ENCODE results near the gene TMPRSS6.

TMPRSS6 gene

DNA sequence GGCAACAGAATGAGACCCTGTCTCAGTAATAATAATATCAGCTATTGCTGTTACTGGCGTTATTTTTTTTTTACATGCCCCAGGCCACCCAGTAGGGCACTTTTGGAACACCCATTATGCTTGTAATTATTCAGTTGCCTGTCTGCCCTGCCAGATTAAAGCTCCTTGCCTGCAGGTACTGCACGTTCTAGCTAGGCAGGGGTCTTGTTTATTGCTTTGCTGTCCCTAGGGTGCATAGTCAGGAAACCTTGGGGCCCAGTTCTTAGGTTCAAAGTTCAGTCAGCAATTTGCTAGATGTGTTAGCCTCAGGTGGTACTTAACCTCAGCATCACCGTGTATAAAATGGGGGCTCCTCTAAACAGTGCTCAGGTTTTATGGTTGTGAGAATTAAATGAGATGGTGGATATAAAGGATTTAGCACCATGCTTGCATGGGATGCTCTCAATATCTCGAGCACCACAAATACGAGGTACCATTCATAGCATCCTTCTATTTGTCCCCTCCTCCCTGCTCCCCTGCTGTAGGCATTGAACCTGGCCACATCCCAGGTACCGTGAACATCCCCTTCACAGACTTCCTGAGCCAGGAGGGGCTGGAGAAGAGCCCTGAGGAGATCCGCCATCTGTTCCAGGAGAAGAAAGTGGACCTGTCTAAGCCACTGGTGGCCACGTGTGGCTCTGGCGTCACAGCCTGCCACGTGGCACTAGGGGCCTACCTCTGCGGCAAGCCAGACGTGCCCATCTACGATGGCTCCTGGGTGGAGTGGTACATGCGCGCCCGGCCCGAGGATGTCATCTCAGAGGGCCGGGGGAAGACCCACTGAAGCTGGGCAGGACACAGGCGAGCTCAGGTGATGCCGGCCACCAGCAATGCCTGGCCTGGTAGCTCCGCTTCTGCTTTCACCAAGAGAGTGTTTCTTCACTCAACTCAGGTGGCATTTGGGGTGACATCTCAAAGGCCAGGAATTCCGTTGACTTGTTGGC is 80.5 kb downstream of the TMPRSS6 start:
- TF ChIP-seq, protein P1, sequence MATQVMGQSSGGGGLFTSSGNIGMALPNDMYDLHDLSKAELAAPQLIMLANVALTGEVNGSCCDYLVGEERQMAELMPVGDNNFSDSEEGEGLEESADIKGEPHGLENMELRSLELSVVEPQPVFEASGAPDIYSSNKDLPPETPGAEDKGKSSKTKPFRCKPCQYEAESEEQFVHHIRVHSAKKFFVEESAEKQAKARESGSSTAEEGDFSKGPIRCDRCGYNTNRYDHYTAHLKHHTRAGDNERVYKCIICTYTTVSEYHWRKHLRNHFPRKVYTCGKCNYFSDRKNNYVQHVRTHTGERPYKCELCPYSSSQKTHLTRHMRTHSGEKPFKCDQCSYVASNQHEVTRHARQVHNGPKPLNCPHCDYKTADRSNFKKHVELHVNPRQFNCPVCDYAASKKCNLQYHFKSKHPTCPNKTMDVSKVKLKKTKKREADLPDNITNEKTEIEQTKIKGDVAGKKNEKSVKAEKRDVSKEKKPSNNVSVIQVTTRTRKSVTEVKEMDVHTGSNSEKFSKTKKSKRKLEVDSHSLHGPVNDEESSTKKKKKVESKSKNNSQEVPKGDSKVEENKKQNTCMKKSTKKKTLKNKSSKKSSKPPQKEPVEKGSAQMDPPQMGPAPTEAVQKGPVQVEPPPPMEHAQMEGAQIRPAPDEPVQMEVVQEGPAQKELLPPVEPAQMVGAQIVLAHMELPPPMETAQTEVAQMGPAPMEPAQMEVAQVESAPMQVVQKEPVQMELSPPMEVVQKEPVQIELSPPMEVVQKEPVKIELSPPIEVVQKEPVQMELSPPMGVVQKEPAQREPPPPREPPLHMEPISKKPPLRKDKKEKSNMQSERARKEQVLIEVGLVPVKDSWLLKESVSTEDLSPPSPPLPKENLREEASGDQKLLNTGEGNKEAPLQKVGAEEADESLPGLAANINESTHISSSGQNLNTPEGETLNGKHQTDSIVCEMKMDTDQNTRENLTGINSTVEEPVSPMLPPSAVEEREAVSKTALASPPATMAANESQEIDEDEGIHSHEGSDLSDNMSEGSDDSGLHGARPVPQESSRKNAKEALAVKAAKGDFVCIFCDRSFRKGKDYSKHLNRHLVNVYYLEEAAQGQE (IDR thresholded peaks at IDR 0.05; ENCODE audit: insufficient read depth in 1 of 2, low read depth in 2 of 2, low read length in 2 of 2) = no peak
- TF ChIP-seq TAF1 (IDR thresholded peaks at IDR 0.05; ENCODE audit: borderline replicate concordance, insufficient read depth, low read length) = no peak
- no peak for TF ChIP-seq POLR2AphosphoS5 (IDR thresholded peaks at IDR 0.05; ENCODE audit: low read depth, low read length)
- no peak for TF ChIP-seq SIN3A (IDR thresholded peaks at IDR 0.05; ENCODE audit: borderline replicate concordance, insufficient read depth, low read length)
- TF ChIP-seq FOXP2 (optimal IDR thresholded peaks at IDR 0.05; ENCODE audit: borderline replicate concordance, extremely low read depth, extremely low read length, insufficient read depth) = no peak

GRCh38 chr22:37027556-37027955 is 82.0 kb downstream of the TMPRSS6 start:
- TF ChIP-seq, protein P1 (IDR thresholded peaks at IDR 0.05; ENCODE audit: insufficient read depth in 1 of 2, low read depth in 2 of 2, low read length in 2 of 2) = no peak
- TF ChIP-seq FOXP2 (optimal IDR thresholded peaks at IDR 0.05; ENCODE audit: borderline replicate concordance, extremely low read depth, extremely low read length, insufficient read depth) (no peak), SIN3A (IDR thresholded peaks at IDR 0.05; ENCODE audit: borderline replicate concordance, insufficient read depth, low read length) (no peak), TAF1 (IDR thresholded peaks at IDR 0.05; ENCODE audit: borderline replicate concordance, insufficient read depth, low read length) (no peak), POLR2AphosphoS5 (IDR thresholded peaks at IDR 0.05; ENCODE audit: low read depth, low read length) (no peak)

- TF ChIP-seq SIN3A (IDR thresholded peaks at IDR 0.05; ENCODE audit: borderline replicate concordance, insufficient read depth, low read length) (no peak), TAF1 (IDR thresholded peaks at IDR 0.05; ENCODE audit: borderline replicate concordance, insufficient read depth, low read length) (no peak)
- TF ChIP-seq, protein P1 (IDR thresholded peaks at IDR 0.05; ENCODE audit: insufficient read depth in 1 of 2, low read depth in 2 of 2, low read length in 2 of 2) = no peak
Observed at GRCh38 chr22:37026325-37026724, 83.2 kb downstream of the TMPRSS6 start.

DNA sequence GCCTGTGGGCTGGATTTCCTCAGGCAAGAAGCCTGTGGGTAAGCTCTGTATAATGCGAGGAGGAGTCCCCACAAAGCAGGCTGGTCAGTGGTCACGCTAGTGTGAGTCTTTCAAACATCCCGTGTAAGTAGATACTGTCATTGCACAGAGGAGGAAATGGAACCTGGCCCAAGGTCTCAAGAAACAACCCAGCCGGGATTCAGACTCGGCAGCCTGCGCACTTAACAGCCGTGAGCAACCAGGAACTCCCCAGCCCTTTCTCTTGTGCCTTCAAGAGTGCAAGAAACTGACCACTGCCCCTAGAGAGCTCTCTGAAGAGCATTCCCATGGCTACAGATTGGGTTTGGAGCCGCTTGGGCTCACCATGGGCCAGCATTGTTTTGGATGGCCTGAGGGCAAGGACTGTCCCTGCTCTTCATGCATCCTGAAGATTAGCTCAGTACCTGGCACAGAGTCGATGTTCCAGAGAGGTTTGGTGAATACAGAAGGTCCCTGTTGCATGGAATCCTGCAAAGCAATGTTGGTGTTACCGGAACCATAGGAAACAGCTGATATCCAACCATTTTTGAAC is 83.9 kb downstream of the TMPRSS6 start:
- TF ChIP-seq TAF1 (IDR thresholded peaks at IDR 0.05; ENCODE audit: borderline replicate concordance, insufficient read depth, low read length) (no peak), POLR2AphosphoS5 (IDR thresholded peaks at IDR 0.05; ENCODE audit: low read depth, low read length) (no peak), FOXP2 (optimal IDR thresholded peaks at IDR 0.05; ENCODE audit: borderline replicate concordance, extremely low read depth, extremely low read length, insufficient read depth) (no peak)

DNA sequence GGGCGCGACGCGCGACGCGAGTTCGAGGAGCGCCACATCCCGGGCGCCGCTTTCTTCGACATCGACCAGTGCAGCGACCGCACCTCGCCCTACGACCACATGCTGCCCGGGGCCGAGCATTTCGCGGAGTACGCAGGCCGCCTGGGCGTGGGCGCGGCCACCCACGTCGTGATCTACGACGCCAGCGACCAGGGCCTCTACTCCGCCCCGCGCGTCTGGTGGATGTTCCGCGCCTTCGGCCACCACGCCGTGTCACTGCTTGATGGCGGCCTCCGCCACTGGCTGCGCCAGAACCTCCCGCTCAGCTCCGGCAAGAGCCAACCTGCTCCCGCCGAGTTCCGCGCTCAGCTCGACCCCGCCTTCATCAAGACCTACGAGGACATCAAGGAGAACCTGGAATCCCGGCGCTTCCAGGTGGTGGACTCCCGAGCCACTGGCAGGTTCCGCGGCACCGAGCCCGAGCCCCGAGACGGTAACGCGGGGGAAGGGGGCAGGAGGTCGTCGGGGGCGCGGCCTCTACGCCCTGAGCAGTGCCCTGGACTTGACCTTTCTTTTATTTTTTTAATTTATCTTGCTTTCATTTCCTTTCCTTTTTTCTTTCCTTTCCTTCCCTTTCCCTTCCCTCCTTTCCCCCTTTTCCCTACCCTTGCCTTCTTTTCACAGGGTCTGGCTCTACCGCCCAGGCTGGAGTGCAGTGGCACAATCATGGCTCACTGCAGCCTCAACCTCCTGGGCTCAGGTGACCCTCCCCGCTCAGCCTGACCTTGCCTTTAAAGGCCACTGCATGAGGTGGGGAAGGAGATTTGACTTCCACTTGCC is 85.0 kb downstream of the TMPRSS6 start:
- no peak for TF ChIP-seq SIN3A (IDR thresholded peaks at IDR 0.05; ENCODE audit: borderline replicate concordance, insufficient read depth, low read length)
- TF ChIP-seq POLR2AphosphoS5 (IDR thresholded peaks at IDR 0.05; ENCODE audit: low read depth, low read length) = no peak
- TF ChIP-seq TAF1 (IDR thresholded peaks at IDR 0.05; ENCODE audit: borderline replicate concordance, insufficient read depth, low read length) = no peak
- TF ChIP-seq, protein P1 (IDR thresholded peaks at IDR 0.05; ENCODE audit: insufficient read depth in 1 of 2, low read depth in 2 of 2, low read length in 2 of 2) = no peak
- TF ChIP-seq FOXP2 (optimal IDR thresholded peaks at IDR 0.05; ENCODE audit: borderline replicate concordance, extremely low read depth, extremely low read length, insufficient read depth) = no peak
